CD4-positive, alpha-beta T cell treated with Interleukin-4 for 1 hour (primary cell): ENCODE measurements around the gene MRFAP1L1.
"Not testable (repeated sequence)": the region's sequence is repeated elsewhere in the genome, so short reads cannot be mapped to it uniquely, and the experiment has no call there.

Source experiments
- DNase-seq, 2 donors: peaks; one replicate each; pipeline ENCODE4 v3.0.0-alpha.2; 2020 to 2022

The MRFAP1L1 gene

DNA sequence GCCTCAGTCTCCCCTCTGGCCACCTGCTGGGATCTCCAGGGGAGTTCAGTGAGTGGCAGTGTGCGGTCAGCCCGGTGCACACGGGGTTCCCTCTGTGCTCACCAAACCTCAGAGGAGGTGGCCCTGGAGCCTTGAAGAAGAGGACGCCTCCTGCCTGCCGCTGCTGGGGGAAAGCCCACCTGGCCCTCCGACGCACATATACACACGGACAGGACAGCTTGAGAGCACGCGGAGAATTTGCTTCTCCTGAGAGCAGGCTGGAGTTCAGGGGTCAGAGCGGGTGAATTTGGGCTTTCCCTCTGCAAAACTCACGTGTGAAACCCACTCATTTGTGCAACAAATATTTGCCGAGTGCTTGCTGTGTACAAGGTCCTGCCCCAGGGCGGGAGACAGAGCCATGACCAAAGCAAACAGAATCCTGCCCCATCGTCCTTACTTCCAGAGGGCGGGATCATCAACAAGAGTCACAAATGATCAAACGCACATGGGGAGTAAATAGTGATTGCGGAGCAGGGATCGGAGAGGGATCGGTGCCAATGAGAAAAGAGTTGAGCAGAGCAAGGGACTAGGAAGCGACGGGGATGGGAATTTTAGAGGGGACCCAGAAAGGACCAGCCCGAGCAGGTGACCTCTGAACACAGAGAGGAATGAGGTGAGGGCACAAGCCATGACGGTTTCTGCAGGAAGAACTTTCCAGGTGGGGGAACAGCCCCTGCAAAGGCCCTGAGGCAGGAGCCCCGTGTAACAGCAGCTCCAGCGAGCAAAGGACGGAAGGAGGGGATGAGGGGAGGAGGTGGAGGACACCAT lies 23.9 kb upstream of the MRFAP1L1 start:
- DNase-seq, result no peak

- DNase-seq, result peak in 1 of 2 donors; percentile 33
These were observed 23.0 kb upstream of the MRFAP1L1 start for GRCh38 chr4:6732441-6733357.

GRCh38 chr4:6731780-6732179 lies 22.1 kb upstream of the MRFAP1L1 start:
- DNase-seq, result no peak

DNA sequence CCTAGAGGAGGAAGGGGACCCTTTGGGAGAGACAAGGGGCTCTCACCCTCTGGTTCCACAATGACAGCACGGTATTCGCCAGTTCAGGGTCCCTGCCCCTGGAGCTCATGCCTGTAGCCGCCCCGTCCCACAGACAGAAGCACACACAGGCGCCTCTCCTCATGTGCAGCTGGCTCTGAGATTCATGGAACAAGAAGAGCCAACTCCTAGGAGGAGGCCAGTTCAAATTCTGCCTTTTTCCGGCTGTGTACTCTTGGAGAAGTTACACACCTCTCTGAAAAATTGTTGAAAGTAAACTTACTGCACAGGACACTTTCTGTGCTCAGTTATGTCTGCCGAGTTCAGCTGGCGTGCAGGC lies 21.6 kb upstream of the MRFAP1L1 start:
- no peak for DNase-seq

- DNase-seq, result no peak
These were observed 21.1 kb upstream of the MRFAP1L1 start for GRCh38 chr4:6730603-6731317.

DNA sequence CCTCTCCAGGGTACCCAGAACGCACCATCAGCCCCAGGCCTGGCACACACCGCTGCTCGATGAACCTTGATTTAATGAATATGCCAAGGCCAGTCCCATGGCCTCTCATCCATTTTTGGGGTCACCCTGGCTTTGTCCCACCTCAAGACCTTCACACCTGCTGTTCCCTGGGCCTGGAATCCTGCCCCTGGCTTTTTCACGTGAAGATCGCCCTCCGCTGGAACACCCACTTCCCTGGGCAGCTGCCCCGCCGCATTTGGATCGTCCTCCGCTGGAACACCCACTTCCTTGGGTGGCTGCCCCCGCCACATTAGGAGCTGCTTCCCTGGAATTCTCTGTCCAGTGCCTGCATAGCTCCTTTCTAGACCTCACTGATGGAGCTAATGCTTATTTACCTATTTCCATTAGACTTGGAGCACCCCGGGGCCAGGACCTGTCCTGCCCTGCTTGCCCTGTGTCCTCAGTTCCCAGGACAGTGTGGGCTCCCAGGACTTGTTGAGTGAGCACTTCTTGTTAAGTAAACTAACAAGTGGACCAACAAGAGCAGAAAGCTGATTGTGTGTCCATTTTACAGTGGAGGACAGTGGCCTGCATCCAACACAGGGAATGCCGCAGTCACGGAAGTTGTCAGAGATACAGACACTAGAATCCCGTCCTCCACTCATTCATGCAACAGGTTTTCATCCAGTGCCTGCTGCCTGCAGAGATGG lies 18.8 kb upstream of the MRFAP1L1 start:
- DNase-seq, result no peak

- DNase-seq, result no peak
These were observed 18.2 kb upstream of the MRFAP1L1 start for GRCh38 chr4:6727943-6728250.

- DNase-seq, result no peak
These were observed 17.6 kb upstream of the MRFAP1L1 start for GRCh38 chr4:6727081-6727942.

DNA sequence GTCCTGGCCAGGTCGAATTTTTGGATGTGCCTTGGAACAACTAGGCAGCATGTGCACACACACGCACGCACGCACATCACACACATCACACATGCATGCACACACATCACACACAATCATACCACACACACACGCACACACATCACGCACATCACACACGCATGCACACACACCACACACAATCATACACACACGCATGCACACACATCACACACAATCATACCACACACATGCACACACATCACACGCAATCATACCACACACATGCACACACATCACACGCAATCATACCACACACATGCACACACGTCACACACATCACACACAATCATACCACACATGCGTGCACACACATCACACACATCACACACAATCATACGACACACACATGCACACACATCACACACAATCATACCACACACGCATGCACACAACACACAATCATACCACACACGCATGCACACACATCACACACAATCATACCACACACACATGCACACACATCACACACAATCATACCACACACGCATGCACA lies 15.8 kb upstream of the MRFAP1L1 start:
- not testable (repeated sequence) for DNase-seq

- no peak for DNase-seq
These were observed 14.9 kb upstream of the MRFAP1L1 start for GRCh38 chr4:6724421-6725111.

GRCh38 chr4:6723851-6724250 lies 14.2 kb upstream of the MRFAP1L1 start:
- no peak for DNase-seq

DNA sequence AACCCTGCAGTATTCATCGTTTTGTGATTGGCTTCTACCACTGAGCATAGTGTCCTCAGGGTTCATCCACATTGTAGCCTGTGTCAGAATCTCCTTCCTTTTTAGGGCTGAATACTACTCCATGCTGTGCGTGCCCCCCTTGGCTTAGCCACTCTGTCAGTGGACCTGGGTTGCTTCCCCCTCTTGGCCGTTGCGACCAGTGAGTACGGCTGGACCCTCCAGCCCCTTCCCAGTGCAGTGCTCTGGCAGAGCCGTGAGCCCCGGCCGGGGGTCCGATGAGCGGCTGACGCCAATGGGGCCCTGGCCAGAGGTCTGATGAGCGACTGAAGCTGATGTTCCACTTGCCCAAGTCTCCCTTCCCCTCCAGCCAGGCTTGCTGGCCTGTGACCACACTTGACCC lies 13.2 kb upstream of the MRFAP1L1 start:
- no peak for DNase-seq

- no peak for DNase-seq
These were observed 11.5 kb upstream of the MRFAP1L1 start for GRCh38 chr4:6721121-6721520.

DNA sequence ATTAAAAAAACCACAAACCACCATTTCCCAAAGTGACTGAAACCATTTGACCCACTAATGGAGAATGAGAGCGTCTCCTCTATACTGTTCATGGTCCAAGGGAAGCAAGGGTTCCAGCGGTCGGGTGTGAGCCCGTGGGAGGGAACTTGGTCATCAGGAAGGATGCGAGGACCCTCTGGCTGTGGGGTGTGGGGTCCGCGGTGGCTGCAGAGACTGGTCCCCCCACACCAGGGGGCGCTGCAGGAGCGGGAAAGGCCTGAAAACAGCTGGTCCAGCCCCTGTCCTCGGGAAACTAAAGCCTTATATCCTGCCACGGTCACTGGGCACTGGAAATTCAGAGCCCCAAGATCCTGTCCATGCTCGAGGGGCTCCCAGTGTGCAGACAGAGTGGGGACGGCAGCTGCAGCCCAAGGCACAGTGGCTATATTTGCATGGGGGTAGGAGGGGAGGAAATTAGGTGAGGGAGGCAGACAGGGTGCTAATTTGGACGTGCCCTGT lies 10.6 kb upstream of the MRFAP1L1 start:
- peak; percentile 75 to 79 for DNase-seq

GRCh38 chr4:6719611-6720179 lies 10.0 kb upstream of the MRFAP1L1 start:
- DNase-seq, result no peak

- DNase-seq, result no peak
These were observed 9.4 kb upstream of the MRFAP1L1 start for GRCh38 chr4:6718932-6719610.

DNA sequence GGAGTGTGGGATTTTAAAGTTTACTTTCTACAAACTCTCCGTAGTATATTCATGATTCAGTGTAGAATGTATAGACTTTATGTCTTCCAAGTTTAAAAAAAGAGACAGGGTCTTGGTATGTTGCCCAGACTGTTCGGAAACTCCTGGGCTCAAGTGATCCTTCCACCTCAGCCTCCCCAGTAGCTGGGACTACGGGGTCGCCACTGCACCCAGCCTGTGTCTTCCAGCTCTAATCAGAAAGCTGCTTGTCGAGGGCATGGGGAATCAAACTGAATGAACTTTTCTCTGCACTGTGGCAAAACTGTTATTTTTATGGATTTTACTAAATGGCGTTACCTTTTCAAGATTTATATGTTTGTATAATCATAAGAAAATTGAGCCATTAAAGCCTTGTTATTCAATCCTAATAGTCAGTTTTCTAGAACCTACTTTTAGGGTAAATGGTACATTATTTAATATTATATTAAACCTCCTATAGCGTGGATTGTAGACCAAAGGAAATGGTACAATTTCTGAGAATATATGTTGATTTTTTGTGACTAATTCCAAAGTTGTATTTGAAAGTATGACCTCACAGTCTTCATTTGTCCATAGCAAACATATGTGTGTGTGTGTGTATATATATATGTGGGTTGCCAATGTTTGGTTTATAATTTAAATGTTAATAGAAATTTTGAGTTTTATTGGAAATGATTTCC lies 7.4 kb upstream of the MRFAP1L1 start:
- no peak for DNase-seq

DNA sequence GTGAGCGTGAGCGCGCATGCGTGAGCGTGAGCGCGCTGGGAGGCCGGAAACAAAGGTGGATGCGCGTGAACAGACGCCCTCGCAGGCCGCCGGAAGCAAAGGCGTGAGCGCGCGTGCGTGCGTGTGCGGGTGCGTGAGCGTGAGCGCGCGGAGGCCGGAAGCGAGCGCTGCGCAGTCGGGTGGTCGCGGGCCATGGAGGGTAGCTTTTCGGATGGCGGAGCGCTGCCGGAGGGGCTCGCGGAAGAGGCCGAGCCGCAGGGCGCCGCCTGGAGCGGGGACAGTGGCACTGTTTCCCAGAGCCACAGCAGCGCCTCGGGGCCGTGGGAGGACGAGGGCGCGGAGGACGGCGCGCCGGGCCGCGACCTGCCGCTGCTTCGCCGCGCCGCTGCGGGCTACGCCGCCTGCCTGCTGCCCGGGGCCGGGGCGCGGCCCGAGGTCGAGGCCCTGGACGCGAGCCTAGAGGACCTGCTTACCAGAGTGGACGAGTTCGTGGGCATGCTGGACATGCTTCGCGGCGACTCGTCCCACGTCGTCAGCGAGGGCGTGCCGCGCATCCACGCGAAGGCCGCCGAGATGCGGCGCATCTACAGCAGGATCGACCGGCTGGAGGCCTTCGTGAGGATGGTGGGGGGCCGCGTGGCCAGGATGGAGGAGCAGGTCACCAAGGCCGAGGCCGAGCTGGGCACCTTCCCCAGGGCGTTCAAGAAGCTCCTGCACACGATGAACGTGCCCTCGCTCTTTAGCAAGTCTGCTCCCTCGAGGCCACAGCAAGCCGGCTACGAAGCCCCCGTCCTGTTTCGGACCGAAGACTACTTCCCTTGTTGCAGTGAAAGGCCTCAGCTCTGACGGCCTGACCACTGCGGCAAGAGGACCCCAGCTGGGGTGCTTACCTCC lies 6.6 kb upstream of the MRFAP1L1 start, which contains the start of gene BLOC1S4:
TSS of gene BLOC1S4 (plus strand) at position 157 of the 894 bp plus-strand sequence. CDS start at position 193, 36 bp downstream.
- peak; percentile 93 to 94 for DNase-seq
